GM12878 (cell line): ENCODE data around the gene TMEM35A. TPM values are rescaled to one million over a fixed set of nuclear protein-coding genes. Genes with fewer than 3 reads are reported as not detected.

Experiments used
- ATAC-seq: fragments of 200-7000 bp; cut with Tn5 transposase; 3 replicates; pipeline ENCODE4 v1.9.1; 2020; ENCODE audit warnings: mild to moderate bottlenecking, moderate library complexity
- BruUV-seq: library from RNA; stranded (reverse); fragments of 400-500 nt; replicated peaks from 2 replicates; lab custom pipeline; 2021; lab: Mats Ljungman, UMichigan
- CTCF ChIA-PET: fragments of 300-600 bp; sonication (Branson Sonifier 250); formaldehyde crosslinking; extraction: SDS; loops from one replicate; lab custom pipeline; 2021; ENCODE audit warnings: inconsistent platforms; lab: Yijun Ruan, JAX
- POLR2A ChIA-PET: fragments of 350-600 bp; formaldehyde crosslinking; extraction: SDS; loops from one replicate; lab custom pipeline; 2021; ENCODE audit warnings: inconsistent platforms; lab: Charles Lee
- RAD21 ChIA-PET: fragments of 300-600 bp; sonication (Branson Sonifier 250); formaldehyde crosslinking; loops from one replicate; lab custom pipeline; 2023; ENCODE audit warnings: antibody characterized with exemption; ENCODE audit not compliant: unreplicated experiment; lab: Charles Lee
- SMC1A ChIA-PET: fragments of 300-600 bp; sonication (Branson Sonifier 250); formaldehyde crosslinking; loops from one replicate; lab custom pipeline; 2023; ENCODE audit not compliant: unreplicated experiment, uncharacterized antibody; lab: Charles Lee
- DNase-seq: peaks from one replicate; pipeline ENCODE4 v3.0.0-alpha.2; 2011; ENCODE audit warnings: low read depth, low spot score
- FAIRE-seq: peaks from 3 replicates; lab custom pipeline; 2011; peaks lifted over from hg19 to GRCh38; lab: Jason Lieb, UNC
- H2AFZ ChIP-seq: 2 replicates; pipeline ENCODE4 v1.6.0; 2011; ENCODE audit warnings: low read depth, low read length, control low read depth; ENCODE audit not compliant: control insufficient read depth
- H3K27ac ChIP-seq: 2 replicates; pipeline ENCODE4 v1.5.1; 2011; ENCODE audit warnings: control low read depth; ENCODE audit not compliant: control insufficient read depth, insufficient read depth
- H3K27me3 ChIP-seq, 2 experiments: replicated peaks in 1 of 2; 2 replicates each; pipeline versions ENCODE4 v1.6.0 to v1.6.1; 2011; ENCODE audit warnings: low read length in 1 of 2; ENCODE audit not compliant: control insufficient read depth in 2 of 2, insufficient read depth in 2 of 2
- H3K36me3 ChIP-seq, 2 experiments: 2 replicates each; pipeline ENCODE4 v1.5.1; 2011; ENCODE audit warnings: low read length in 1 of 2; ENCODE audit not compliant: control insufficient read depth in 2 of 2, insufficient read depth in 2 of 2
- H3K4me1 ChIP-seq: 2 replicates; pipeline ENCODE4 v1.6.1; 2011; ENCODE audit warnings: mild to moderate bottlenecking, low read length, moderate library complexity, mixed read lengths; ENCODE audit not compliant: control insufficient read depth, insufficient read depth
- H3K4me2 ChIP-seq: 2 replicates; pipeline ENCODE4 v1.6.0; 2011; ENCODE audit warnings: control low read depth; ENCODE audit not compliant: control insufficient read depth, insufficient read depth
- H3K4me3 ChIP-seq: fragments of 200-600 bp; sonication (generic); 2 replicates; pipeline ENCODE4 v1.5.1; 2016
- H3K79me2 ChIP-seq: 2 replicates; pipeline ENCODE4 v1.6.0; 2011; ENCODE audit warnings: low read length; ENCODE audit not compliant: control insufficient read depth, insufficient read depth
- H3K9ac ChIP-seq: 2 replicates; pipeline ENCODE4 v1.8.0; 2011; ENCODE audit warnings: low read length, control low read depth, mixed read lengths; ENCODE audit not compliant: control insufficient read depth, insufficient read depth
- H3K9me3 ChIP-seq: replicated peaks from 3 replicates; pipeline ENCODE4 v1.5.1; 2011; ENCODE audit warnings: mild to moderate bottlenecking, low read length; ENCODE audit not compliant: control insufficient read depth, insufficient read depth
- H4K20me1 ChIP-seq: 2 replicates; pipeline ENCODE4 v1.6.0; 2011; ENCODE audit not compliant: control insufficient read depth, insufficient read depth
- BHLHE40 ChIP-seq, 2 experiments: fragments of 450-650 bp in 1 of 2; IDR thresholded peaks; 2 replicates each; pipeline ENCODE4 v1.6.1; 2011 to 2017; ENCODE audit warnings: low read depth in 2 of 2, borderline replicate concordance in 1 of 2, improper control_type of control experiment in 1 of 2, low read length in 1 of 2, mild to moderate bottlenecking in 1 of 2
- ETV6 ChIP-seq, 2 experiments: fragments of 450-650 bp in 1 of 2; IDR thresholded peaks in 1 of 2; conservative IDR thresholded peaks in 1 of 2; 2 replicates each; pipeline ENCODE4 v1.6.1; 2014; ENCODE audit warnings: antibody characterized with exemption in 1 of 2, borderline replicate concordance in 1 of 2, low read depth in 1 of 2, mild to moderate bottlenecking in 1 of 2, moderate library complexity in 1 of 2
- IKZF2 ChIP-seq, 2 experiments: fragments of 450-650 bp; IDR thresholded peaks; 2 replicates each; pipeline ENCODE4 v1.6.1; 2017; ENCODE audit warnings: mild to moderate bottlenecking in 2 of 2, moderate library complexity in 2 of 2
- IRF4 ChIP-seq: IDR thresholded peaks from 2 replicates; pipeline ENCODE4 v1.6.1; 2011; ENCODE audit warnings: low read depth, low read length
- JUNB ChIP-seq: IDR thresholded peaks from 2 replicates; pipeline ENCODE4 v1.6.1; 2016; ENCODE audit warnings: antibody characterized with exemption, mild to moderate bottlenecking
- NFIC ChIP-seq: IDR thresholded peaks from 2 replicates; pipeline ENCODE4 v1.6.1; 2012; ENCODE audit warnings: low read depth, mild to moderate bottlenecking, inconsistent platforms, low read length, moderate library complexity
- RELB ChIP-seq: fragments of 450-650 bp; IDR thresholded peaks from 2 replicates; pipeline ENCODE4 v1.6.1; 2017; ENCODE audit warnings: low read depth, mild to moderate bottlenecking, moderate library complexity
- SPI1 ChIP-seq: IDR thresholded peaks from 2 replicates; pipeline ENCODE4 v1.6.1; 2011; ENCODE audit warnings: low read depth, mild to moderate bottlenecking, low read length, moderate library complexity, borderline replicate concordance; ENCODE audit not compliant: insufficient read depth
- SRF ChIP-seq, 2 experiments: IDR thresholded peaks; 2 replicates each; pipeline ENCODE4 v1.6.1; 2011; ENCODE audit warnings: low read depth in 2 of 2, low read length in 2 of 2, mild to moderate bottlenecking in 1 of 2, moderate library complexity in 1 of 2
- TARDBP ChIP-seq: IDR thresholded peaks from 2 replicates; pipeline ENCODE4 v1.6.1; 2016; ENCODE audit warnings: borderline replicate concordance
- ZBTB40 ChIP-seq: fragments of 450-650 bp; IDR thresholded peaks from 2 replicates; pipeline ENCODE4 v1.6.1; 2016; ENCODE audit warnings: mild to moderate bottlenecking, moderate library complexity, borderline replicate concordance
- ZSCAN29 ChIP-seq: fragments of 450-650 bp; IDR thresholded peaks from 2 replicates; pipeline ENCODE4 v1.6.1; 2017; ENCODE audit warnings: mild to moderate bottlenecking, moderate library complexity
- WGBS: methylation state at CpG from one replicate; pipeline ENCODE4 v1.1.6; 2016; ENCODE audit warnings: low lambda C conversion rate; ENCODE audit not compliant: insufficient replicate concordance, insufficient coverage; ENCODE audit errors: missing lambda C conversion rate; 5-methylcytosine and 5-hydroxymethylcytosine counted together
- in situ Hi-C: fragments of 300-500 bp; cut with MboI; formaldehyde crosslinking; loops from 9 replicates; pipeline ENCODE4 v1.14.3; 2018; ENCODE audit warnings: mixed read lengths
- intact Hi-C: fragments of 100-400 bp; cut with micrococcal nuclease; formaldehyde crosslinking; loops from one replicate; pipeline ENCODE4 v1.14.2; 2022; ENCODE audit not compliant: unreplicated experiment
- polyA plus RNA-seq, 11 experiments: library from polyadenylated mRNA; depleted of rRNA in 4 of 11; unstranded in 6 of 11; stranded (reverse) in 5 of 11; fragments of >200 nt; fragmentation: Nextera tagmentation in 4 of 11; fragmentation: Illumina TruSeq in 1 of 11; extraction: Ambion mirVana in 4 of 11; extraction: Trizol in 1 of 11; gene quantifications; 1 replicate in 1 of 11; 2 replicates in 10 of 11; pipeline versions ENCODE4 v1.2.1 to v1.2.3, GENCODE V29; 2011 to 2016; ENCODE audit warnings: inconsistent platforms in 2 of 11, missing spikeins in 2 of 11, low read depth in 1 of 11
- total RNA-seq, 4 experiments: library from RNA; depleted of rRNA in 3 of 4; stranded (reverse); fragments of >200 nt in 3 of 4; fragmentation: Illumina TruSeq in 1 of 4; extraction: Trizol in 1 of 4; gene quantifications; 2 replicates each; pipeline versions ENCODE4 v1.2.1 to v1.2.3, GENCODE V29; 2013 to 2021

TMEM35A gene
- total and polyA plus RNA-seq, 10 of the 15 experiments (the other 5 are each of a cell fraction or from before 2014, with no cell fraction given), result not detected

DNA sequence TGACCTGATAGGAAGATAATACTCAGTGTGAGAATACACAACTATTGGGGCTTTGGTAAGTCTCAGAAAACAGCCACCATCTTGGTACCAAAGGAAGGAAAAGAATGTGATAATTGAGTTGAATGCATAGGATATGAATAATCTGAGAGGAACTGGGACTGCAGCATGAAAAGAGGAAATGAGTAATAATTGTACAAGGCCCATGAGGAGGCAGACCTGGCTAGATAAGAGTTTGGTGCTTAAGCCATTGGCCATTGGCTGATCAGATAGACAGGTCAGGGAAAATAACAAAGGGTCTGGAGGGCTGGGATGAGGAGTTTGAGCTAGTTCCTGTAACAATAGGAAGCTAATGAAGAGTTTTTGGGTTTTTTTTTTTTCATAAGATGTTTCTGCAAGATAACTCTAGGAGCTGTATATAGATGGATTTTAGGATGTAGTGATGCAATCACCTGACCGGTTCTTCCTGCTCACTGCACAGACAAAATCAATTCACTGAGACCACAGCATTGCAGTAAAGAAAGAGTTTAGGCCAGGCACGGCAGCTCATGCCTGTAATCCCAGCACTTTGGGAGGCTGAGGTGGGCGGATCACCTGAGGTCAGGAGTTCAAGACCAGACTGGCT, 21.5 kb upstream of the TMEM35A start:
- Histone ChIP-seq H3K36me3 (no peaks in the 10 kb centered on the region), H3K4me3 (no peak overlapping the region), H3K9ac (no peak overlapping the region)
- BruUV-seq, result no TSS peak
- POLR2A ChIA-PET, result interaction anchor here (0.7 to 1.6 kb wide), 3 partner anchors 9 to 63 kb away, joined by 3 to 7 read pairs (median 3); no protein-coding TSS in a partner anchor
- WGBS, result 51% methylated on average over 3 of the region's 3 CpGs
- TF ChIP-seq BHLHE40 (IDR thresholded peaks at IDR 0.05; ENCODE audit: borderline replicate concordance in 1 of 2, low read depth in 2 of 2, low read length in 1 of 2), result no peak
- TF ChIP-seq JUNB, result peak; percentile 73
- TF ChIP-seq TARDBP, result no peak
- TF ChIP-seq SRF (IDR thresholded peaks at IDR 0.05; ENCODE audit: low read depth in 2 of 2, low read length in 2 of 2), result peak in 1 of 2 experiments; percentile 36; a peak in 1 of 4 replicates
- TF ChIP-seq ZBTB40, result no peak
- 0 out of 4 replicates have a peak, but pooled peaks of 1 of the 2 experiments have one; percentile 20 for TF ChIP-seq IKZF2 (IDR thresholded peaks at IDR 0.05)
- TF ChIP-seq ZSCAN29, result no peak
- TF ChIP-seq NFIC, result 0 out of 2 replicates have a peak, but pooled peaks have one; percentile 30
- TF ChIP-seq IRF4, result peak; percentile 48; the same call in 1 of the 2 replicates
- TF ChIP-seq ETV6 (conservative IDR thresholded peaks at IDR 0.05 in 1 of 2, IDR thresholded peaks at IDR 0.05 in 1 of 2; ENCODE audit: borderline replicate concordance in 1 of 2, low read depth in 1 of 2), result peak in 1 of 2 experiments; percentile 88; a peak in 2 of 4 replicates
- TF ChIP-seq RELB, result no peak
- TF ChIP-seq SPI1, result peak; percentile 95
- TF ChIP-seq, all 136 proteins: peak for 7
- DNase-seq, result peak; percentile 32
- no peak for FAIRE-seq
- Histone ChIP-seq H3K4me1 (no peaks in the 10 kb centered on the region), H3K9me3 (no peaks in the 10 kb centered on the region), H3K79me2 (no peaks in the 10 kb centered on the region), H2AFZ (no peak overlapping the region), H3K27me3 (no peaks in the 10 kb centered on the region), H3K27ac (no peak overlapping the region), H3K4me2 (no peak overlapping the region; the same call in 1 of the 2 replicates), H4K20me1 (no peaks in the 10 kb centered on the region)
- peak; percentile 95 for ATAC-seq
- ChIA-PET RAD21 (no interaction called here), CTCF (interaction anchor here (0.7 kb wide), 1 partner anchor 146 kb away, joined by 3 read pairs; no protein-coding TSS in a partner anchor), SMC1A (no interaction called here)
- intact Hi-C loops, result no loop called here
- in situ Hi-C loops, result no loop called here
